GM18502 (cell line): Measurements from ENCODE around the gene PPP1R13B.

Experiments used
- ATAC-seq: cut with Tn5 transposase; IDR thresholded peaks from one replicate; pipeline ENCODE4 v1.9.1; 2021; ENCODE audit warnings: mild to moderate bottlenecking; ENCODE audit not compliant: unreplicated experiment, poor library complexity

Gene PPP1R13B

DNA sequence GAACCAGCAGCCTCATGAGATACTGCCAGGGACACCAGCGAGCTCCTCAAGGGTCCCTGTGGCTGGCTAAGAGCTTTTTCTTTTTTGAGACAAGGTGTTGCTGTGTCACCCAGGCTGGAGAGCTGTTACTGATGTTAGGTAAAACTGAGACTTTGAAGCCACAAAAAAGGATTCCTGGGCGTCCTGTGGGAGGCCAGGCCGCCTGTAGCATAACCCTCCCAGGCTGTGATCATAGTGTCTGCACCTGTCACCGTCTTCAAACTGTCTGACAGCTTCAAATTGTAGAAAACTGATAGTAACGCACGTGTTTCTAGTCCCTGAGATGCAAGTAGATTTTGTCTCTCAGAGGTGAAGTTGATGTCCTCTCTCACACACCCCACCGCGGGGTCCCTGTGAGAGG, 127.6 kb downstream of the PPP1R13B start:
- no peak for ATAC-seq

- ATAC-seq, result no peak
These were observed 128.8 kb downstream of the PPP1R13B start for GRCh38 chr14:103718572-103718971.

- no peak for ATAC-seq
These were observed 130.4 kb downstream of the PPP1R13B start for GRCh38 chr14:103716899-103717411.

GRCh38 chr14:103716091-103716801, 131.1 kb downstream of the PPP1R13B start:
- ATAC-seq, result peak; percentile 4

- peak; percentile 92 for ATAC-seq
These were observed 132.0 kb downstream of the PPP1R13B start, which contains the start of the genes XRCC3 and ZFYVE21 for GRCh38 chr14:103715052-103716000. TSS of gene XRCC3 (minus strand) at chr14:103715451. CDS start at chr14:103711087, 4,364 bp downstream. TSS of gene ZFYVE21 (plus strand) at chr14:103715810. CDS start at chr14:103715842, 32 bp downstream.

DNA sequence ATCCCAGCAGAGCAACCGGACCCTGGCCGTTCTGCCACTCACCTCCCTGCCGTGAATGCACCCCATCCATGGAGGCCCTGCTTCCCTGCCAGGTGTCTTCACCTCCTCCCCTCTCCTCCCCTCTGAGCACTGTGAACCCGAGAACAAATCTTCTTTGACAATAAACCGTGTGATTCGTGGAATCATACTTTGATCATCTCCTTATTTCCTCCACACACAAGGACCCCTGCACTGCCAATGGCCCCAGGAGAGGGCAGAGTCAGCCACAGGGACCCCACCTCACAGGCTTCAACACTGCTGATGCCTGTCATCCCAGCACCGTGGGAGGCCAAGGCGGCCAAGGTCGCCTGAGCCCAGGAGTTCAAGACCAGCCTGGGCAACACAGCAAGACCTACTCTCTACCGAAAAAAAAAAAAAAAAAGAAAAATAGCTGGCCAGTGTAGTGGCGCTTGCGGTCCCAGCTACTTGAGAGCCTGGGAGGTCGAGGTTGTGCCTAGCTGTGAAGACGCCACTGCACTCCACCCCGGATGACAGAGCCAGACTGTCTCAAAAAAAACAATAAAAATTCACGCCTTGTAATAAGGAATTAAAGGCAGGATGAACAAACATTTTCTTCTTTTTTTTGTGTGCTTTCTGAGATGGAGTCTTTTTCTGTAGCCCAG, 133.2 kb downstream of the PPP1R13B start:
- no peak for ATAC-seq

- no peak for ATAC-seq
These were observed 133.9 kb downstream of the PPP1R13B start for GRCh38 chr14:103713304-103714062.

DNA sequence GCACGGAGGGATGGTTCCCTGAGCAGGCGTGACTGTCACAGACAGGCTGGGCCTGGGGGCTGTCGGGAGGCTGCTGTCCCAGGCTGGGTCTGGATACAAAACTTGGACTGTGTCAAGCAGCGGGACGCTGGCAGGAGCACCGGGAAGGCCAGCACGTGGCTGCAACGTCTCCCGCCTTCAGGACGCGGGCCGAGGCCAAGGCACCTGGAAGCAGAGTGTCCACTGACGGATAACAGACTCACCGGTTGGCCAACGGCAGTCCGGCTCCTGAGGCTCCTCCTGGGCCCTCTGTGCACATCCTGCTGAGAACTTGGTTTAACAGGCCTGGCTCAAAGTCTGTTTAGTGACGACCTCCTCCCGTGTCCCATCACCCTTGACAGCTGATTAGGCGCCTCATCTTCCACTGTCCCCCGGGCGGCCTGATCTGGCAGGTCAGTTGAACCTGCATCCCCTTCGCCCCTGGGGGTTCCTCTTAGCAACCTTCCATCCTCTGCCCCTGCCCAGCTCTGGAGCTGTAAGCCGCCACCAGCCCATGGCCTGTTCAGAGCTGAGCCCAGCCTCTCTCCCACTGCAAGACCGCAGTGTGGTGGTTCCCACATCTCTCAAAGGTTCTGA, 134.6 kb downstream of the PPP1R13B start:
- ATAC-seq, result no peak

GRCh38 chr14:103711516-103712431, 135.6 kb downstream of the PPP1R13B start:
- ATAC-seq, result no peak

DNA sequence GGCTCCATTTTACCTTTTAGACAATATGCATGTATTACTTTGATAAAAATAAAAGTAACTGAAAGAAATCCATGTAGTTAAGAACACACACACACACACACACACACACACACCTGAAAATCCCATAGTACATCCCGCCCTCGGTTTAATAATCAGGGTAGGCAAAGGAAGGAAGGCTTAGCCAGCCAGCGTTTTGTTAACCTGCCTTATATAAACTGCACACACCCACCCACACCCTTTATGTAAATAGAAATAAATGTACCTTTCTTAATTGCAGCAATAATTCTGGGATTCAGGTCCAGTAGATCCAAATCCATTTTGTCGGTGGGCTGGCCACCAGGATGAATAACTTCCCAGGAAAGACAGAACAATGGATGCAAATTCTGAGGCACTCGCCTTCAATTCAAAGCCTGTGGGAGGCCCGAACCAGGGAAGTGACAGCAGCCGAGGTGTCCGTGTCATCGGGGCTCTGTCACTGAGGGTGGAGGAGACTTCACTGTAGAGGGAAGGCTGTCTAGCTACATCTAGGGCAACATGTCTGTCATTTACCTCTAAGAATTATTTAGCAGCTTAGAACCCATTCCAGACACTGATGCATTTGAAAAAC, 136.5 kb downstream of the PPP1R13B start:
- no peak for ATAC-seq

- ATAC-seq, result no peak
These were observed 137.6 kb downstream of the PPP1R13B start for GRCh38 chr14:103709814-103710213.

DNA sequence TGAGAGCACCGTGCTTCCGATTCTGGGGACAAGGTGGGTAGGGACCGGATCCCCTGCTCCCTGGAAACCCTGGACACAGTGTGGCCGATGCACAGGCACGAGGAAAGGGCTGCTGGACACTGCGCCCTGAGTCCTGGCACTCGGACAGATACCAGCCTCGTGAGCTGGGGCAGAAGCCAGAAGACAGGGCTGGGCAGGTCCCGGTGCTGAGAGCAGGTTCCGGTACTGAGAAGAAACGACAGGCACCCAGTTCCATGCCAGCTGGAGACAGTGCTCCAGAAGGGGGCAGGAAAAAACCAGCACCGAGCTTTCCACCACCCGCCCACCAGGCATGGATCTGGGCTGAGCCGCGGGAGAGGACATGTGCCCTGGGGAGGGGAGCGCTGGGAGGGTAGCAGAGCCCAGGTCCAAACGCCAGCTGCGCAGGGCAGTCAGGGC, 138.6 kb downstream of the PPP1R13B start:
- ATAC-seq, result no peak

- no peak for ATAC-seq
These were observed 139.8 kb downstream of the PPP1R13B start for GRCh38 chr14:103707329-103708263.

DNA sequence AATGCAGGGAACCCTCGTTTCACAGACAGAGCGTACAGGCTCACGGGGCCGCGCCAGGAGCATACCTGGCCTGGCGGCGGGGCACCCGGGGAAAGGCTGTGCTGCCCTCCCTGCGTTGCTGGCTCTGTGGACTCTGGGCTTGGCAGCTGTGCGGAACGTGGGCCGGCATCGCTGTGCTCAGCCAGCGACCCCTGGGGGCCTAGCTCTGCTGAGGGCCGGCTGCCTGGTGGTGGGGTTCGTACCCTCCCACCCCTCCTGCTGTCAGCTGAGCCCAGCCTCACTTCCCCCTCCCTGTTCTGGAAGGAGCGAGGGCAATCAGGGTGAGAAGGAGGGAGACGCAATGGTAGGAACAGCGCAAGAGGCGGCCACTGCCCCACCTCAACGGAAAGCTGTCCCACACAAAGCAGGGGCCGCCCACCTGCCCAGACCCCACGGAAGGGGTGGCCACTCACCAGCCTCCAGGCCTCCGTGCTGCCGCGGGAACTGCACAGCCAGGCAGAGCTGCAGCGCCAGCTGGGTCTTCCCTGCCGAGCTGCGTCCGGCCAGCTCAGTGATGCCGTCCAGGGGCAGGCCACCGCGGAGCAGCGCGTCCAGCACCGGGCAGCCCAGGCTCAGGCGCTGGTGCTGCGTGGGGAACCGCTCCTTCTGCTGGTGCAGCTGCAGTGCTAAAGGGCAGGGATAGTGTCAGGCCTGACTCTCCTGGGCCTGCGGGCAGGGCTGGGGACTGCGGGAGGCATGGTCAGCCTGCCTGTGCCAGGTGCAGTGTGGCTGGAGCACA, 140.6 kb downstream of the PPP1R13B start:
- ATAC-seq, result no peak

- no peak for ATAC-seq
These were observed 141.7 kb downstream of the PPP1R13B start for GRCh38 chr14:103705504-103706284.
